NB4 (cell line): ENCODE data around the gene FNDC4.

Source experiments
- DNase-seq: peaks from one replicate; pipeline ENCODE4 v3.0.0; 2010; ENCODE audit warnings: low read depth
- H3K4me3 ChIP-seq: one replicate; pipeline ENCODE4 v1.5.1; 2011; ENCODE audit warnings: mild to moderate bottlenecking, low read depth, low read length, moderate library complexity
- CTCF ChIP-seq: IDR thresholded peaks from one replicate; pipeline ENCODE4 v1.5.1; 2012; ENCODE audit warnings: low read depth, low read length
- MYC ChIP-seq: IDR thresholded peaks from 2 replicates; pipeline ENCODE4 v1.6.1; 2011; ENCODE audit warnings: low read depth, low read length
- POLR2A ChIP-seq: IDR thresholded peaks from 2 replicates; pipeline ENCODE4 v1.6.1; 2011; ENCODE audit warnings: mild to moderate bottlenecking; ENCODE audit not compliant: insufficient read length; ENCODE audit errors: extremely low read depth
- TF ChIP-seq, protein P1 (sequence below): IDR thresholded peaks from 2 replicates; pipeline ENCODE4 v1.6.1; 2011; ENCODE audit warnings: low read depth, low read length

The FNDC4 gene

GRCh38 chr2:27441958-27442919, 52.8 kb downstream of the FNDC4 start, which contains the start of gene KRTCAP3:
TSS of gene KRTCAP3 (plus strand) at chr2:27442381. CDS start at chr2:27442413, 32 bp downstream.
- no peak for DNase-seq
- TF ChIP-seq CTCF, result no peak
- TF ChIP-seq, protein P1, sequence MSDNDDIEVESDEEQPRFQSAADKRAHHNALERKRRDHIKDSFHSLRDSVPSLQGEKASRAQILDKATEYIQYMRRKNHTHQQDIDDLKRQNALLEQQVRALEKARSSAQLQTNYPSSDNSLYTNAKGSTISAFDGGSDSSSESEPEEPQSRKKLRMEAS, result no peak
- no peak for TF ChIP-seq MYC
- no peak for TF ChIP-seq POLR2A
- H3K4me3 ChIP-seq, result no peak within 1 kb of the TSS
